ENCODE measurements around the gene PHACTR1. TPM values are rescaled to one million over a fixed set of nuclear protein-coding genes. Genes with fewer than 3 reads are reported as not detected.

PHACTR1 gene
- polyA plus RNA-seq, 1 of the 3 experiments (the other 2 are of a cell fraction): 0.12 TPM

DNA sequence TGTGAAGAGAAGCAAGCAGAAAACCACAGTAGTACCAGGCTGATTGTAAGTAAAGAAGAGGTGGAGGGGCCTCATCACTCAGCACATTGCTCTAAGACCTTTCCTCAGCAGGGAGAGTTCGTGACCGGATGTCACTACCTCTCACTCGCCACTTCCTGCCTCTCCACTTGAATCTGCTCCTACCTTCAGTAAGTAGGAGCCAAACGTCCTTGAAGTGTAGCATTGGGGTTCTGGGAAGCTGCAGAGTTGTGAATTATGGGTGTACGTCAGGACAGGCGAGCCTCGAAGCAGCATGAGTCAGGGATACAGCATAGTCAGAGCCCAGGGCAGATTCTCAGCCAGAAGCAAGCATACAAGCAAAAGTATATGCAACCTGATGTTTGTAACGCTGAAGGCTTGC, 224.9 kb downstream of the PHACTR1 start:
- ChIA-PET POLR2A (no interaction called here), CTCF (interaction anchor here (1.4 kb wide), 1 partner anchor 17 kb away, joined by 3 read pairs; no protein-coding TSS in a partner anchor)
- H3K27me3 ChIP-seq (ENCODE audit: insufficient read depth): no peaks in the 10 kb centered on the region
- H3K9me3 ChIP-seq: no peaks in the 10 kb centered on the region
- no peak for TF ChIP-seq EP300 (IDR thresholded peaks at IDR 0.05; ENCODE audit: borderline replicate concordance in 1 of 2, low read depth in 1 of 2, low read length in 1 of 2)
- TF ChIP-seq YY1 (IDR thresholded peaks at IDR 0.05; ENCODE audit: low read depth): no peak
- TF ChIP-seq NRF1 (IDR thresholded peaks at IDR 0.05; ENCODE audit: low read depth, low read length): no peak
- TF ChIP-seq NFIC (IDR thresholded peaks at IDR 0.05; ENCODE audit: borderline replicate concordance): no peak
- no peaks in the 10 kb centered on the region for H3F3A ChIP-seq (replicated peaks; ENCODE audit: insufficient read depth)
- H3K9me2 ChIP-seq: no peaks in the 10 kb centered on the region
- H3K4me2 ChIP-seq: no peak overlapping the region
- H3K36me3 ChIP-seq (replicated peaks in 1 of 2; ENCODE audit: control insufficient read depth in 1 of 2, insufficient read depth in 2 of 2, low read length in 1 of 2): no peaks in the 10 kb centered on the region
- WGBS (ENCODE audit: low lambda C conversion rate): 42% methylated on average over 8 of the region's 8 CpGs
- no peak overlapping the region for H3K9ac ChIP-seq
- H3K27ac ChIP-seq (ENCODE audit: low read depth in 2 of 2, low read length in 1 of 2): no peak overlapping the region
- H3K79me2 ChIP-seq (ENCODE audit: insufficient read depth): no peaks in the 10 kb centered on the region
- DNase-seq: no peak
- H2AFZ ChIP-seq (ENCODE audit: low read depth): no peak overlapping the region
- no peaks in the 10 kb centered on the region for H4K20me1 ChIP-seq (ENCODE audit: insufficient read depth)
- peaks cover 0 to 2% of the 10 kb centered on the region in 2 experiments; a peak in 2 of 4 replicates for H3K4me1 ChIP-seq (ENCODE audit: control insufficient read depth in 1 of 2, insufficient read depth in 2 of 2, low read depth in 1 of 2, low read length in 1 of 2)
- no peak overlapping the region for H3K4me3 ChIP-seq (ENCODE audit: low read depth in 2 of 2, low read length in 1 of 2)

- 34% methylated on average over 2 of the region's 2 CpGs for WGBS (ENCODE audit: low lambda C conversion rate)
- CTCF ChIA-PET: interaction anchor here (1.3 to 1.5 kb wide), 2 partner anchors 32 to 71 kb away, joined by 3 read pairs; no protein-coding TSS in a partner anchor
Observed at GRCh38 chr6:12943549-12943948, 227.0 kb downstream of the PHACTR1 start.

More at GRCh38 chr6:12943549-12943948, 227.0 kb downstream of the PHACTR1 start:
- Histone ChIP-seq H3F3A (replicated peaks; ENCODE audit: insufficient read depth) (no peaks in the 10 kb centered on the region), H3K9me2 (no peaks in the 10 kb centered on the region), H3K79me2 (ENCODE audit: insufficient read depth) (no peaks in the 10 kb centered on the region), H3K27ac (ENCODE audit: low read depth in 2 of 2, low read length in 1 of 2) (no peak overlapping the region), H3K9me3 (no peaks in the 10 kb centered on the region), H3K36me3 (replicated peaks in 1 of 2; ENCODE audit: control insufficient read depth in 1 of 2, insufficient read depth in 2 of 2, low read length in 1 of 2) (no peaks in the 10 kb centered on the region), H3K9ac (no peak overlapping the region), H3K4me3 (ENCODE audit: low read depth in 2 of 2, low read length in 1 of 2) (no peak overlapping the region), H3K4me2 (no peak overlapping the region), H3K27me3 (ENCODE audit: insufficient read depth) (no peaks in the 10 kb centered on the region), H2AFZ (ENCODE audit: low read depth) (no peak overlapping the region), H4K20me1 (ENCODE audit: insufficient read depth) (no peaks in the 10 kb centered on the region), H3K4me1 (ENCODE audit: control insufficient read depth in 1 of 2, insufficient read depth in 2 of 2, low read depth in 1 of 2, low read length in 1 of 2) (peaks cover 0 to 2% of the 10 kb centered on the region in 2 experiments; a peak in 2 of 4 replicates)
- DNase-seq: no peak
- TF ChIP-seq GABPA (IDR thresholded peaks at IDR 0.05; ENCODE audit: low read depth) (no peak), MEF2A (IDR thresholded peaks at IDR 0.05; ENCODE audit: borderline replicate concordance, low read depth) (no peak), MAX (IDR thresholded peaks at IDR 0.05; ENCODE audit: low read depth) (no peak), POLR2AphosphoS5 (IDR thresholded peaks at IDR 0.05; ENCODE audit: low read depth, low read length) (no peak), RFX5 (IDR thresholded peaks at IDR 0.05; ENCODE audit: low read length) (no peak), FOXJ3 (CRISPR knock-in tag; IDR thresholded peaks at IDR 0.05) (no peak), EZH2phosphoT487 (IDR thresholded peaks at IDR 0.05; ENCODE audit: borderline replicate concordance, low read depth) (no peak), MXI1 (IDR thresholded peaks at IDR 0.05; ENCODE audit: low read depth, low read length) (no peak), SIN3A (IDR thresholded peaks at IDR 0.05; ENCODE audit: borderline replicate concordance, low read depth, low read length) (no peak), GATA2 (CRISPR knock-in tag; IDR thresholded peaks at IDR 0.05) (no peak), JUND (IDR thresholded peaks at IDR 0.05) (no peak), NRF1 (IDR thresholded peaks at IDR 0.05; ENCODE audit: low read depth, low read length) (no peak), FOXM1 (IDR thresholded peaks at IDR 0.05; ENCODE audit: low read depth) (no peak)
- TF ChIP-seq, protein P1, sequence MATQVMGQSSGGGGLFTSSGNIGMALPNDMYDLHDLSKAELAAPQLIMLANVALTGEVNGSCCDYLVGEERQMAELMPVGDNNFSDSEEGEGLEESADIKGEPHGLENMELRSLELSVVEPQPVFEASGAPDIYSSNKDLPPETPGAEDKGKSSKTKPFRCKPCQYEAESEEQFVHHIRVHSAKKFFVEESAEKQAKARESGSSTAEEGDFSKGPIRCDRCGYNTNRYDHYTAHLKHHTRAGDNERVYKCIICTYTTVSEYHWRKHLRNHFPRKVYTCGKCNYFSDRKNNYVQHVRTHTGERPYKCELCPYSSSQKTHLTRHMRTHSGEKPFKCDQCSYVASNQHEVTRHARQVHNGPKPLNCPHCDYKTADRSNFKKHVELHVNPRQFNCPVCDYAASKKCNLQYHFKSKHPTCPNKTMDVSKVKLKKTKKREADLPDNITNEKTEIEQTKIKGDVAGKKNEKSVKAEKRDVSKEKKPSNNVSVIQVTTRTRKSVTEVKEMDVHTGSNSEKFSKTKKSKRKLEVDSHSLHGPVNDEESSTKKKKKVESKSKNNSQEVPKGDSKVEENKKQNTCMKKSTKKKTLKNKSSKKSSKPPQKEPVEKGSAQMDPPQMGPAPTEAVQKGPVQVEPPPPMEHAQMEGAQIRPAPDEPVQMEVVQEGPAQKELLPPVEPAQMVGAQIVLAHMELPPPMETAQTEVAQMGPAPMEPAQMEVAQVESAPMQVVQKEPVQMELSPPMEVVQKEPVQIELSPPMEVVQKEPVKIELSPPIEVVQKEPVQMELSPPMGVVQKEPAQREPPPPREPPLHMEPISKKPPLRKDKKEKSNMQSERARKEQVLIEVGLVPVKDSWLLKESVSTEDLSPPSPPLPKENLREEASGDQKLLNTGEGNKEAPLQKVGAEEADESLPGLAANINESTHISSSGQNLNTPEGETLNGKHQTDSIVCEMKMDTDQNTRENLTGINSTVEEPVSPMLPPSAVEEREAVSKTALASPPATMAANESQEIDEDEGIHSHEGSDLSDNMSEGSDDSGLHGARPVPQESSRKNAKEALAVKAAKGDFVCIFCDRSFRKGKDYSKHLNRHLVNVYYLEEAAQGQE (IDR thresholded peaks at IDR 0.05; ENCODE audit: low read depth, low read length): no peak
- POLR2A ChIA-PET: no interaction called here

Measured in SK-N-SH (cell line).